ENCODE measurements around the gene CCL5.

DNA sequence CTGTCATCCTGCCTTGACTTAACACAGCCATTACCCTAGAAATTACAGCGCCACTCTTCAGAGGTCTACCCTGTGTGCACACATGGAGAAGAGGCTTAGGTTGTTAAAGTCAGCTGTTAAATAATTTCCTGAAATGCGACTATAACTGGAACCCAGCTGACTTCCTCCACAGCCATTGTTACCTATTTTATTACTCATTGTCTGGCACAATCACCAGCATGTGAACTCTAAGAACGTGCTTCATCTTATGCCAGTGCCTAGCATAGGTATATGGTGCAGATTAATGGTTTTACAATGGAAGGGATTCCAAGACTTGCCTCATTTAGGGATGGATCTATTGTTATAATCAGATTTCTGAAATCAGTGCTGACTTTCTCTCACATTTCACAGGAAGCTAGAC, 38.5 kb upstream of the CCL5 start:
- TF ChIP-seq, protein P1, sequence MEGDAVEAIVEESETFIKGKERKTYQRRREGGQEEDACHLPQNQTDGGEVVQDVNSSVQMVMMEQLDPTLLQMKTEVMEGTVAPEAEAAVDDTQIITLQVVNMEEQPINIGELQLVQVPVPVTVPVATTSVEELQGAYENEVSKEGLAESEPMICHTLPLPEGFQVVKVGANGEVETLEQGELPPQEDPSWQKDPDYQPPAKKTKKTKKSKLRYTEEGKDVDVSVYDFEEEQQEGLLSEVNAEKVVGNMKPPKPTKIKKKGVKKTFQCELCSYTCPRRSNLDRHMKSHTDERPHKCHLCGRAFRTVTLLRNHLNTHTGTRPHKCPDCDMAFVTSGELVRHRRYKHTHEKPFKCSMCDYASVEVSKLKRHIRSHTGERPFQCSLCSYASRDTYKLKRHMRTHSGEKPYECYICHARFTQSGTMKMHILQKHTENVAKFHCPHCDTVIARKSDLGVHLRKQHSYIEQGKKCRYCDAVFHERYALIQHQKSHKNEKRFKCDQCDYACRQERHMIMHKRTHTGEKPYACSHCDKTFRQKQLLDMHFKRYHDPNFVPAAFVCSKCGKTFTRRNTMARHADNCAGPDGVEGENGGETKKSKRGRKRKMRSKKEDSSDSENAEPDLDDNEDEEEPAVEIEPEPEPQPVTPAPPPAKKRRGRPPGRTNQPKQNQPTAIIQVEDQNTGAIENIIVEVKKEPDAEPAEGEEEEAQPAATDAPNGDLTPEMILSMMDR (IDR thresholded peaks at IDR 0.05) = no peak
- no peak for TF ChIP-seq ZFX (IDR thresholded peaks at IDR 0.05; ENCODE audit: borderline replicate concordance)
